Activated CD8-positive, alpha-beta memory T cell treated with anti-CD3 and anti-CD28 coated beads for 24 hours (primary cell): ENCODE data around the gene SBK3.
A peak's percentile ranks its signal among the peaks of the same experiment; 100 is the strongest.
"Not testable (repeated sequence)": the region's sequence is repeated elsewhere in the genome, so short reads cannot be mapped to it uniquely, and the experiment has no call there.

Source experiments
- DNase-seq: peaks from one replicate; pipeline ENCODE4 v3.0.0-alpha.2; 2020

Gene SBK3, protein sequence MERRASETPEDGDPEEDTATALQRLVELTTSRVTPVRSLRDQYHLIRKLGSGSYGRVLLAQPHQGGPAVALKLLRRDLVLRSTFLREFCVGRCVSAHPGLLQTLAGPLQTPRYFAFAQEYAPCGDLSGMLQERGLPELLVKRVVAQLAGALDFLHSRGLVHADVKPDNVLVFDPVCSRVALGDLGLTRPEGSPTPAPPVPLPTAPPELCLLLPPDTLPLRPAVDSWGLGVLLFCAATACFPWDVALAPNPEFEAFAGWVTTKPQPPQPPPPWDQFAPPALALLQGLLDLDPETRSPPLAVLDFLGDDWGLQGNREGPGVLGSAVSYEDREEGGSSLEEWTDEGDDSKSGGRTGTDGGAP

DNA sequence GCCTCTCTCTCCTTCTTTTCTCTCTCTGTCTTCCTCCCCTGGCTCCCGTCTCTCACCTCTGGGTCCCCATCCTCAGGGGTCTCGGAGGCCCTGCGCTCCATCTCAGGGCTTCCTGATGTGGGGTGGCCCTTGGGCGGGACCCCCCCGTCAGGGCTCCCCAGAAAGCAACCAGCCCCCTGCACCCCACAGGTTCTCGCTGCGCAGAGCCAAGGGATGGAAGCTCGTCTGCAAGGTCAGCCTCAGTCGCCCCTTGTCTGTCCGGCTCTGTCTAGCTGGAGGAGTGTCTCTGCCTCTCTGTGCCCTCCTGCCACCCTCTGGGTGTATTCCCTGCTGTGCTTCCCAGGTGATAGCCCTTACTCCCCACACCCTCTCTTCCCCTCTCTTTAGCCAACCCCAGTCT, at the start of gene SBK3:
Gene SBK3, minus strand, starts transcription at position 101 of the 400 bp plus-strand sequence. Its CDS starts 0 bp downstream, at position 101.
- no peak for DNase-seq

DNA sequence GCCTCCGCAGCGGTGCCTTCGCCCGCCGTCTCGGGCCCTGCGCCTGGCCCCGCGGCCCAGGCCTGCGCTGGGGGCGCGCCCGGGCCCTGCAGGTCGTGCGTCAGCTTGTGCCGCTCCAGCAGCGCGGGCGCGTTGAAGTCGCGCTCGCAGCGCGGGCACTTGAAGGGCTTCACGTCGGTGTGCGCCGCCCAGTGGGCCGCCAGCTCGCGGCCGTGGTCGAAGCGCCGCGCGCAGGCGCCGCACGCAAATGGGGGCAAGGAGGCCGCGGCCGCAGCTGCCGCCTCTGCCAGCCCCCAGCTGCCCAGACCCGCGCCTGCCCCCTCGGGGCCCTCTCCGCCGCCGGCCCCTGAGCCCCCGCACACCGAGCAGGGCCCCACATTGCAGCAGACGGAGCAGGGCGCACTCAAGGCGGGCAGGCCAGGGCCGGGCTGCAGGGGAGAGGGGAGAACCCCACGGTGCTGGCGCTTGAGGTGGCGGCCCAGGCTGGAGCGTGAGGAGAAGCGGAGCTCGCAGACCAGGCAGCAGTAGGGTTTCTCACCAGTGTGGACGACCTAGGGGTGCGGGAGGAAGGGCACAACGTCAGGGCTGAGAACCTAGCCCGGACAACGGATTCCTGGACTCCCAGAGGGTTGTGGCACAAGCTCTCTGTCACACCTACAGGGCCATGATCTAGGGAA, 47.9 kb upstream of the SBK3 start:
- no peak for DNase-seq

DNA sequence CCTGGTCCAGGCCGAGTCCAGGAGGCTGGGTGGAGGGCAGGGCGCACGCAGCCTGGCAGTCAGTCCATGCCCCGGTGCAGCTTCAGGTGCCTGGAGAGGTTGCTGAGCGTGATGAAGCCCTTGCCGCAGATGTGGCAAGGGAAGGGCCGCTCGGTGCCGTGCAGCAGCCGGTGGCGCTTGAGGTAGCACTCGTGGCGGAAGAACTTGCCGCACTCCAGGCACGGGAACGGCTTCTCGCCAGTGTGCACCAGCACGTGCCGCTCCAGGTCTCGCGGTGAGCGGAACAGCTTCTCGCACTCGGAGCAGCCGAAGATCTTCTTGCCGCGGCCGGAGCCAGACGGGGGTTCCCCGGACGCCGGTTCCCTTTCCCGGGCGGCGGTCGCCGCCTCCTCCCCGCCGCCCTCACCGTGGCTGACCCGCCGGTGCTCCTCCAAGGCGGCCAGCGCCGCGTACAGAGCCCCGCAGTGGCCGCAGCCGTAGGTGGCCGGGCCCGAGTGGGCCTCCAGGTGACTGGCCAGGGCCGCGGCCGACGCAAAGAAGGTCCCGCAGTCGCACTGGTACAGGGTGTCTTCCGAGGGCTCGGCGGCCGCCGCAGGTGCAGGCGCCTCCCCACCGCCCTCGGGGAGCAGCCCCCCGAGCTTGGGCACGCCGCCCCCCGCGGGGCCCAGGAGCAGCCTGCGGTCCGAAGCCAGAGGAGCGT, 47.2 kb upstream of the SBK3 start:
- DNase-seq, result no peak

DNA sequence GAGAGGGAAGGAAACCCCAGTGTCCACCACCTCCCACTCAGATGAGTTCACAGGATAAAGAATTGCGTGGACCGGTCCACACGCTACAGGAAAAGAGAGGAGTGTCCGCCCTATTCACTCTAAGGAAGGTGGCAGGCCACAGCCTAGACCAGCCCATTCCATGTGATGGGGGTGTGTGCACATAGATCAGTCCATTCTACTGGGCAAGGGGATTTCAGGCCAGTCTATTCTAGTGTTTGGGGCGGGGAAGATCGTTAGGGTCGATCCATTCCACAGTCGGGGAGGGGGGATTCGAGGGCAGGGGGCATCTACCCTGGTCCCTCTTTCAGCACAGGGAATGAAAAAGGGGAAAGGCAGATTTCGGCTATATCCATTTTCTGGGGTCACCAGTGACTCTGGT, 46.2 kb upstream of the SBK3 start:
- no peak for DNase-seq

DNA sequence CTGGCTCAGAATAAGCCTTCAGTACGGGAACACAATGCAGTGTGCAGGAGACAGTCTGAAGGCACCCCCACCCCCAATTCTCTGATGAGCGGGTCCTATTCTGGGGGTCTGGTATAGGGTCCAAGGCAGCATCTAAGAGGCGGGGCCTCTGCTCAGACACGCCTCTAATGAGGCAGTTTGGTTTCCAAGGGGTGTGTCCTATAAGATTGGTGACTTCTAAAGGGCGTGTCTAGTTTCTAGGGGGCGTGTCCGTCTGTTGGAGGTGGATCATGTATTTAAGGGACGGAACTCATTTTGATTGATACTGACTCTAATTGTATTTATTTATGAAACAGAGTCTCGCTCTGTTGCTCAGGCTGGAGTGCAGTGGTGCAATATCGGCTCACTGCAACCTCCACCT, 45.3 kb upstream of the SBK3 start:
- DNase-seq, result no peak

DNA sequence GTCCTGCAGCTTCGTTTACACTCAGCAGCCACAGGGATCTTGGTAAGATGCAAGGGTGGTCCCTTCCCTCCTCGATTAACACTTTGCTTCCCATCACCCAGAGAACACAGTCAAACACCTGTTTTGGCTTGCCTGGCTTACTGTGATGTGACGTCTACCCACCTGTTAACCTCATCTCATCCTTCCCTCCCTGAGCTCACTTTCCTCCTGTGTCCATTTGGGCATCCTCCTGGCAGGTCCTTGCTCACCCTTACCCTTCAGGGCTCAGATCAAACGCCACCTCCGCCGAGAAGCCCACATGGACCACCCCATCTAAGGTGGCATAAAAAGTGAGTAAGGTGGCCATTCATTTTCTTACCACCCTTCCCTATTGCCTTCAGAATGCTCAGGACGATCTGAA, 44.8 kb upstream of the SBK3 start:
- no peak for DNase-seq

DNA sequence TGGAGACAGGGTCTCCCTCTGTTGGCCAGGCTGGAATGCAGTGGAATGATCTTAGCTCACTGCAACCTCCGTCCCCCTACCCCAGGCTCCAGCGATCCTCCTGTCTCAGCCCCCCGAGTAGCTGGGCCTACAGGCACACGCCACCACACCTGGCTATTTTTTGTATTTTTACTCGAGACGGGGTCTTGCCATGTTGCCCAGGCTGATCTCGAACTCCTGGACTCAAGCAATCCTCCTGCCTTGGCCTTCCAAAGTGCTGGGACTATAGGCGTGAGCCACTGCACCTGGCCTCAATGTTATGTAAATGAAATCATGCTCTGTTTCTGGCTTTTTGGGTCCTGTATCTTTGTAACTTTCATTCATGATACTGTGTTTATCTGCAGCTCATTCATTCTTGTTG, 43.4 kb upstream of the SBK3 start:
- DNase-seq, result no peak

DNA sequence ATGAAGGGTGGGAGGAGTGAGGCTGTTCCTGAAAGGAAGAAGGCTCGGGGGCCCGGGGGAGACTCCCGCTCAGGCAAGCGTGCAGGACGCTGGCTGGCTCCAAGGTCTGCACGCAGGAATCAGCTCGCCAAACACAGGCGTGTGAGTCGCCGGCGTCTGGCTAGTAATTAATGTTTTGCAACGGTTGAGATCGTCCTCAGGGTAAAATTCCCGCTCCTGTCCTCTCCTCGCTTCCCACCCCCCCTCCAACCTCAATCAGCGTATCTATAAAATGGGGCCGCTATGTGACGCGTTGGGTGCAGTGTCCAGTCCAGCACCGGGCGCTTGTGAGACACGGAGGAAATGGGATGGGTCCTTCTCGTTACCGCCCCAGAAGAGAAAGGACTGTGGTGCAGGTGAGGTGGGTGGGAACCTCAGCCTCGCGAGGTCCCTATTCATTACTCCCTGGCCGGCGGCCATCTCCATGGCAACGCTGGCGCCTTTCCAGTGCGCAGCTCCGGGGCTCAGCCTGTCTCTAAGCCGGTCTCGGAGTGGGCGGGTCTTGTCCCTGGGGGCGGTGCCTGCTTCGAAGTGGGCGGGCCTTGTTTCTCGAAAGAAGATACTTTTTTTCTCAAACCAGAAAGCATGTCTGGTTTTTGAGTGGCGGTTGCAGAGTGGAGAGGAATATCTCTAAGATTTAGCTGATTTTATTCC, 41.8 kb upstream of the SBK3 start:
- DNase-seq, result peak; percentile 97

DNA sequence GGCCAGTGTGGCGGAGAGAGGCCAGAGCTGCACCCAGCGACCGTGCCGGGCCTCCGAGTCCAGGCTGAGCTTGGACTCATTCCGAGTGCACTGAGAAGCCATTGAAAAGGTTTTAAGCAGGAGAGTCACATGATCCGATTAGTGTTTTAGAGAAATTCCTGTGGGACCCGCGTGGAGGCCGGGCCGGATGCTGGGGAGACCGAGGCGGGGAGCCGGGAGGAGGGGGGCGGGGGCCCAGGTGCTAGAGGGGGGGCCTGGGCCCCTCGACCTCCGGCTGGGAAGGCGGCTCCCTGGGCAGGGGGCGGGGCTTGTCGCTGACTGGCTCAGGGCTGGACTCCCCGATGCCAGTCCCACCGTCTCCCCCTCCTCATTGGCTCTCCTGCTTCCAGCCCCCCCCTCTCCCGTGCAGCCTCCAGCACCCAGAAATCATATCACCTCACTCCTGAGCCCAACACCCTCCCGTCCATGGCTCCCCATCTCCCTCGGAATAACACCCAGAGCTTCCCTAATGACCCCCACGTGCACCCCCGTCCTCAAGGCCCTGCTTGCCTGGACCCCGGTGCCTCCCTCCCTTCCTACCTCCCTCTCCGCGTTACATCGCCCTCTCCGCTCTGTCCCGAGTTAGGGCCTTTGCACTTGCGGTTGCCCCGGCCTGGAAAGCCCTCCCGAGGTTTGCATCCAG, 40.5 kb upstream of the SBK3 start:
- peak; percentile 81 for DNase-seq

DNA sequence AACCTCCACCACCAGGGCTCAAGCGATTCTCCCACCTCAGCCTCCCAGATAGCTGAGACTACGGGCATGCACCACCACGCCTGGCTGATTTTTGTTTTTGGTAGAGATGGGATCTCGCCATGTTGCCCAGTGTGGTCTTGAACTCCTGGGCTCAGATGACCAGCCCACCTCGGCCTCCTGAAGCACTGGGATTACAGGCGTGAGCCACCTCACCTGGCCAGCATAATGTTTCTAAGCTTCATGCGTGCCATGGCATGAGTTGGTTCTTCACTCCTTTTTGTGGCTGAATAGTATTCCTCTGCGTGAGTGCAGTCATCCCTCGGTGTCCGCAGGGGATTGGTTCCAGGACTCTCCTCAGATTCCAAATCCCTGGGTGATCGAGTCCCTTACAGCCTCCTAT, 39.5 kb upstream of the SBK3 start:
- no peak for DNase-seq

DNA sequence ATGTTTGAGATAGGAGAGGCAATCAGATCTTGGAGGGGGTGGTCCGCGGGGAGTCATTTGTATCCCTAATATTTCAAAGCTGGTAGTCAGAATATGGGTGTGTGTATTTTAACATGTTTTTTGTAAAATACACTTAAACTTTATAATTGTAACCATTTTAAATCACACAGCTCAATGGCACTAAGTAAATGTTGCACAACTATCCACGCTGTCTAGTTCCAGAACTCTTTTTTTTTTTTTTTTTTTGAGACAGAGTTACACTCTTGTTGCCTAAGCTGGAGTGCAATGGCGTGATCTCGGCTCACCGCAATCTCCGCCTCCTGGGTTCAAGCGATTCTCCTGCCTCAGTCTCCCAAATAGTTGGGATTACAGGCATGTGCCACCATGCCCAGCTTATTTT, 38.6 kb upstream of the SBK3 start:
- DNase-seq, result not testable (repeated sequence)

DNA sequence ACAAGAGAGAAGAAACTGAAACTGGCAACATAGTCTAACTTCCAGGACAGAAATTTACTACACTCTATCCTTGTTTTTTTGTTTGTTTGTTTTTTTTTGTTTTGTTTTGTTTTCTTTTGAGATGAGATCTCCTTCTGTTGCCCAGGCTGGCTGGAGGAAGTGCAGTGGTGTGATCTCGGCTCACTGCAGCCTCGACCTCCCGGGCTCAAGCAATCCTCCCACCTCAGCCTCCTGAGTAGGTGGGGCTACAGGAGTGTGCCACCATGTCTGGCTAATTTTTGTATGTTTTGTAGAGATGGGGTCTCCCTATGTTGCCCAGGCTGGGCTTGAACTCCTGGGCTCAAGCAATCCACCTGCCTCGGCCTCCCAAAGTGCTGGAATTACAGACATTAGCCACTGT, 36.9 kb upstream of the SBK3 start:
- not testable (repeated sequence) for DNase-seq

DNA sequence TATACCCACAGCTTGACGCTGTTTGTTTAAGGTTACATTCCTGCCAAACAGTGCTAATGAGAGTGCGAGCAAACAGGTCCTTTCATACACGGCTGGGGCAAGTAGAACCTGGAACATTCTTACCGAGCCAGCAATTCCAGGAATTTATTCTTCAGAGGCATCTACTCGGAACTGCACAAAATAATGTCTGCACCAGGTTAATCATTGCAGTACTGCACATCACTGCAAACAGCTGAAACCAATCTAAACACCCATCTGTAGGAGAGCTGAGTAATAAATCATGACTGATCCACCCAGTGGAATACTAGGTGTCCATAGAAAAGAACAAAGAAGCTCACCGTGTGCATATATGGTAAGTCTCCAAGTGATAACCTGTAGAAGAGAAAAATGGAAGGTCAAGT, 36.5 kb upstream of the SBK3 start:
- DNase-seq, result no peak

DNA sequence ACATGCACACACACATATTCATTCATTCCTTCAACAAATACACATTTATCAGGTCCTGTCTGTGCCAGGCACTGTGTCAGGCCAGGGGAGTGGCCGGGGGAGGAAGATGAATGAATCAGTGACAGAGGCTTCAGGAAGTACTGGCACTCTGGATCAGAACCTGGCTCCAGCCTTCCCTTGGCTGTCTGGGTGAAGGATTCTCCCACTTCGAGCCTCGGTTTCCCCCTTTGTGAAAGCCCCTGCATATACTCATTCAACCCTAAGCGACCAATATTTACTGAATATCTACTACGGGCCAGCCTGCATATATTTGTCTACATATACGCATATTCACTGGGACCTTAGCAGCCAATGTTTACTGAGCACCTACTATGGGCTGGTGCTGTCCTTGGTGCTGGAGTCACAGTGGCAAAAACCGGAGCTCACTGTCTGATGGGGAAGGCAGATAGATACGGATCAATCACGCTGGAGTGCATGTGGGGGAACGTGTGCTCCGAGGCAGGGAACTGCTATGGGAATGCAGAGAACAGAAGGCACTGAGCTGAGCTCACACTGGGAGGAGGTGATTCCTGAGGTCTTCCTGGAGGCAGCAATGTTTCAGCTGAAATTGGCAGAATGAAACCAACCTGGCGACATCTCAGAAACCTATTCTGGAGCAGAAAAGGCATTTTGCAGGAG, 35.9 kb upstream of the SBK3 start:
- no peak for DNase-seq

DNA sequence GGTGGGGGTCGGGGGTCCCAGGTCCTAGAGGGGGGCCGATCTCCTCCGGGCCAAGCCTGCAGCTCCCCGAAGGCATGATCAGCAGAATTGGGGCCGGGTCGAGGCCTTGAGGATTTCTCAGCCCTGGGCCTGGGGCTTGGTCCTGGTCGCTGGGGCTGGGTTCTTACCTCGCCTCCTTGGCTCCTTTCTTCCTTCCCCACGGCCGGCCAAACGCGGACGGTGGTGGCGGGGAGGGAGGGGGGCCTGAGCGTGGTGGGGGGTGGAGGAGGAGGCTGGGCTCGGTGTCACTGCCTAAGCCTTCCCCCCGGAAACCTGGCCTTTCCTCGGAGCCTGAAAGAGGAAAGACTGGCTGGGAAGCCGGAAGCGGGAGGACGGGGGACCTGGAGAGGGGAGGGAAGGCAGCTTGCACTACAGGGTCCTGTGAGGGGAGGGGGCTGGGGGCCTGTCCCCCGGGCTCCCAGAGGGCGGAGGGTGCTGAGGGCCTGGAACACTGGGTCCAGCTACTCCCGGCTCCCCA, 35.3 kb upstream of the SBK3 start, which contains the start of gene ZNF579:
Gene ZNF579, minus strand, starts transcription at position 221 of the 517 bp plus-strand sequence. CDS start 1,209 bp downstream, outside the sequence.
- peak; percentile 91 for DNase-seq

DNA sequence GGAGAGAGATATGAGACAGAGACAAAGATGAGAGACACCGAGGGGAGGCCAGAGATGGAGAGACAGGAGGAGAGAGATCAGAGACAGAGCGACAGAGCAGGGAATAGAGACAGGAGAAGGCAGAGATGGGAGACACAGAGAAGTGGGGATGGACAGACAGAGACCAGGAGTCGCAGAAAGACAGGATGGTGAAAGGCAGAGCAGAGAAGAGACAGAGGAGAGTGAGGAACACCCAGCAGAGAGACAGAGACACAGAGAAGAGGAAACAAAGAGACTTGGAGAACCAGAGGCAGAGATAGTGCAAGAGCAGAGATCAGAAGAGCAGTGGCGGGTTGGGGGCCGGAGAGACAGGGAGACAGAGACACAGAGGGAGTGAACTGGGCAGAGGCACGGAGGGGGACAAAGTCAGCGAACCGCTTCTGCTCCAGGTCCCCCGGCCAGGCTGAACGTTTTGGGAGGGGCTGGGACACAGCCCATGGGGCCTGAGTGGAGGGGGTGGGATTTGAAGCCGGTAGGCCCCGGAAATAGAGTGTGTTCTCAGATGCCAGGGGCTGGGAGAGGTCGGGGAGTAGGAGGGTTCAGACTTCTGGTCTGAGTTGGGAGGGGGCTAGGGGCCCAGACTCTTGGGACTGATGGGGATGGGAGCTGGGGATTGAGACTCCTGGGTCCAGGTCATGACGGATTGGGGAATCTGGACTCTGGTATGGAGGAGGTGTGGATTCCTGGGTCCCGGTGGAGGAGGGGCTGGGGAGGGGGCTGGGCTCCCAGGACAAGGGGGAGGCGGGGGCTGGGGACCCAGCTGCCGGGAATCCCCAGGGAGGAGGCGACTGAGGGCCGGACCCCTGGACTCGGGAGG, 34.7 kb upstream of the SBK3 start:
- no peak for DNase-seq

DNA sequence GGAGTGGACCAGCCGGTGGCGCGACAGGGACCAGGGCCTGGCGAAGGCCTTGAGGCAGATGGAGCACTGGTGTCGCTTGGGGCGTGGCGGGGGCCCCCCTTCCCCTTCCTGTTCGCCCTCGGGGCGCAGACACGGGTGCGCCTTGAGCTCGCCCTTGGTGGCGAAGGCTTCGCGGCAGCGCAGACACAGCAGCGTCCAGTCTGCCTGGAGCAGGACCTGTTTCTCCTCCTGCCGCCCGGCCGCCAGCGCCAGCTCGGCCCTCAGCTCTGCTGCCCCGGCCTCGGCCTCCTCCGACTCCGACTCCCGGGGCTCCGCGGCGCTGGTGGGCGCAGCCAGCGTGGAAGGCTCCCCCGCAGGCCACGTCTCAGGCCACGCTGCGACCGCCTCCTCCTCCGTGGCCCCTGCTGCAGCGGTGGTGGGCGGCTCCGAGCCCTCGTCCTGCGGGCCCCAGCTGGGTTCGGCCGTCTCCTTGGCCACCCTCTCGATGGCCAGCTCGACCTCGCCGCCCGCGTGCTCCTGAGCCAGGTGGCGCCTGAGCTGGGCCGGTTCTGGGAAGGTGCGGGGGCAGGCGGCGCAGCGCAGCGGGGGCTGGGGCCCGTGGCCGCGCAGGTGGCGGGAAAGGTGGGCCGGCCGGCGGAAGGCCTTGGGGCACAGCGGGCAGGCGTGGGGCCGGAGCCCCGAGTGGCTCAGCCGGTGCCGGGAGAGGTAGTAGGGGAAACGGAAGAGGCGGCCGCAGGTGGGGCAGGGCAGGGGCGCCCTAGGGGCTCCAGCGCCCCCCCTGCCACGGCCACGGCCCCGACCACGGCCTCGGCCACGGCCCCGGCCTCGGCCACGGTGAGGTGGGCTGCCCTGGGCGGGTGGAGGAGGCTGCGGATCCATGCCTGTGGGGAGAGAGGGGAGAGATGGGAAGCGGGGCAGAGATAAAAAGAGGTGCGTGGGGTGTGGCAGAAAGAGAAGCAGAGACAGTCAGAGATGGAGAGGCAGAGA, 33.7 kb upstream of the SBK3 start:
- DNase-seq, result no peak

DNA sequence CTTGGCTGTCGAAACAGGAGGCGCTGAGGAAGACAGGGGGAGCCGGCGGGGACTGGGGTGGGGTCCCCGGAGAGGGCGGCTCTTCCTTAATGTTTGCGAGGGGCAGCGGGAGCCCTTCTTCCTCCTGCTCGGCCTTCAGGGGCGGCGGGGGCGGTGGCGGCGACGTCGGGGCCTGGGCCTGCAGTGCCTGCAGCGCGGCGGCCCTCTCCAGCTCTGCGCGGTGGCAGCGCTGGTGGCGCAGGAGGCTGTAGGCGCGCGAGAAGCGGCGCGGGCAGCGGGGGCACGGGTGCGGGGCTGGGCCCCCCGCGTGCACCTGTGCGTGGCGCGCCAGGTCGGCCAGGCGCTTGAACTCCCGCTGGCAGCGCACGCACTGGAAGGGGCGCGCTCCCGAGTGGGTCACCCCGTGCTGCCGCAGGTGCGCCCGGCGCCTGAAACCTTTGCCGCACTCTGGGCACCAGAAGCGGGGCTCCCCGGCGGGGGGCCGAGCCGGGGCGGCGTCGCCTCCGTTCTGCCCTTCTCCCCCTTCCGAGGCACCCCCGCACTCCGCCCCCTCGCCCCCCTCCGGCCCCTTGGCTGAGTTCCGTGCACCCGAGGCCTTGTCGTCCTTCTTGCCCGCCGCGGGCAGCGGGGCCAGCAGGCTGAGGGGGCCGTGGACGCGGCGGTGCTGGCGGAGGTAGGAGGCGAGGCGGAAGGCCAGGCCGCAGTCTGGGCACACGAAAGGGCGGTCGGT, 32.9 kb upstream of the SBK3 start:
- no peak for DNase-seq

DNA sequence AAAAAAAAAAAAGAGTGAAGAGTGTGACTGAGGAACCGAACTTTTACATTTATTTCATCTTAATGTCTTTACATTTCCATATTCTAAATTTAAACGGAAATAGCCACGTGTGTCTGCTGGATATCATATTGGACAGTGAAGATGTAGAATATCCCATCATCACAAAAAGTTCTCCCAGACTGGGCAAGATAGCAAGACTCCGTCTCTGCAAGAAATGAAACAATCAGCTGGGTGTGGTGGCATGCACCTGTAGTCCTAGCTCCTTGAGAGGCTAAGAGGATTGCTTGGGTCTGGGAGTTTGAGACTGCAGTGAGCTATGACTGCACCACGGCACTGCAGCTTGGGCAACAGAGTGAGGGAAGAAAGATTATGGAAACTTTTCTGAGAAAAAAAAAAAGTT, 31.4 kb upstream of the SBK3 start:
- DNase-seq, result no peak
